ENCODE data around the gene MRTFB. TPM values are rescaled to one million over a fixed set of nuclear protein-coding genes. Genes with fewer than 3 reads are reported as not detected.

The MRTFB gene
- total RNA-seq, 2 experiments from 2014 or later = 12.5 to 13.6 TPM

DNA sequence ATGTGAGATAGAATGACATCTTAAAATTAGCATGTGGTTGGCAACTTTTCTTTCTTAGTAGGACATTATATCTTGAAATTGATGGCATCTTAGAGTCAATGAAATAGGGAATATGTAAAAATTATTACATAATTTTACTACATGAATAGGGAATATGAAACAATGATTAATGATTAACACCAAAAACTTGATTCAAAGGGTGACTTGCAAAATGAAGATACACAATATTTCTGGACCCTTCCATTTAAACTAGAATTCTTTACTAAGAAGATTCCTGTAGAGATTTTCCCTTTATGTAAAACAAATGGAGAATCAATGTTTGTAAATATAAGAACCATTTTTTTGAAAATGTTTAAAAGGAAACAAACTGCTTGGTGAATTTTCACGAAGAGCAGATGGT, 3.4 kb downstream of the MRTFB start:
- DNase-seq = no peak
- Mint-ChIP-seq H3K4me1 (peaks cover 16% of the 10 kb centered on the region), H3K36me3 (ENCODE audit: low read depth) (no peaks in the 10 kb centered on the region), H3K27ac (no peak overlapping the region), H3K9me3 (no peaks in the 10 kb centered on the region), H3K4me3 (no peak overlapping the region), H3K27me3 (no peaks in the 10 kb centered on the region)
- ChIA-PET POLR2A (no interaction called here), CTCF (no interaction called here)

DNA sequence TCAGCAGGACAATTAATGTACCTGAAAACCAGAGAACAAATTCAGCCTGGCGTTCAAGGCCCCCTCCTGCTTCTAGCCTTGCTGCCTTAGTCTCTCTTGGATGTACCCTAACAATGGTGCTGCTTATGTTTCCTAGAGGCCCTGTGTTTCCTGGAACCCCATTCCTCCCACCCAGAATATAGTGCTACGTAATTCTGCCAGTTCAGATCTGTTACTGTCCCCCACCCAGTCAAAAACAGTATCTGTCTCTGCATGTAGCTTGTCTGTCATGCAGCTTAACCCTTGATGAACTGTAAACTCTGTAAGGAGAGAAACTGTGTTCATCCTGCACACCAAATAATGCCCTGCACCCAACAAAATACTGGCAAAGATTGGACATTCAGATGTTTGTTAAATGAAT, 6.8 kb downstream of the MRTFB start:
- Mint-ChIP-seq H3K27ac (no peak overlapping the region), H3K36me3 (ENCODE audit: low read depth) (peaks cover 8% of the 10 kb centered on the region), H3K27me3 (no peaks in the 10 kb centered on the region), H3K4me3 (no peak overlapping the region), H3K9me3 (no peaks in the 10 kb centered on the region), H3K4me1 (peaks cover 2% of the 10 kb centered on the region)
- ChIA-PET POLR2A (no interaction called here), CTCF (no interaction called here)
- no peak for DNase-seq

DNA sequence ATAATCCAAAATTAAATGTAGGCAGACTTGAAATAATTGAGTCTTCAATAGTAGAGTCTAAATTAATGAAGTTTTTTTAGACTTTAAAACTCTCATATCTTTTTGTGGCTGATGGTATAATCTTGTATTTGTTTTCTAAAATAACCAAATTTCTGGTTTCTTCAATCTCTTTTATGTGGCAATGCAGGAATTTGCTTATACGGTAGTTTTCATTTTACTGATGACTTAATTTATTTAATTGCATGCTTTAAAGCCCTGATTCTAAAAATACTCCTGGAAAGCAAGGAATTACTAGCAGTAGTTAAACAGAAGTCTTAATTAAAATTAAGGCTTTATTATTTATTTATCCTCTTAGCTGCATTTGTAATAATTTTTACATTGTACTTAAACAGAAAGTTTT, 15.4 kb downstream of the MRTFB start:
- CTCF ChIA-PET = no interaction called here
- Mint-ChIP-seq H3K9me3 (no peaks in the 10 kb centered on the region), H3K4me3 (no peak overlapping the region)

DNA sequence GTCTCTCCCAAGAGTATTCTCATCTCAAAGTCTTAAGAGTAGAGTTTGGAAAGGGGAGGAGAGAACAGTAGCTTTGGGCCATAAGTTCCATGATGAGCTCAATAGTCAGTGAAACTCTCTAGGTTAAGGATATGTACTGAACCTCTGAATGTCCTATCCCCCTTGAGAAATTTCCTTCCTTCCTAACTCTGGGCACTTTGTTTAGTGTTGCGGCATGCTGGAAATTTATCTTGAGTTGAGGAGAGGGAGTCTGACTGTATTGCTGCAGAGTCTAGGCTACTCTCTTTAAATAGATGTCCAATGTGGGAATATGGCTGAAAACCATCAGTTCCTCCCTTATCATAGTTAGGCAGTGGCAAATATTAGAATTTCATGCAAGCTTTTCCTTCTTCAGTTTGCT, 16.1 kb downstream of the MRTFB start:
- peaks cover 6% of the 10 kb centered on the region for H3K36me3 Mint-ChIP-seq (ENCODE audit: low read depth)
- no peak overlapping the region for H3K4me3 Mint-ChIP-seq
- no peak overlapping the region for H3K27ac Mint-ChIP-seq
- POLR2A ChIA-PET = no interaction called here
- CTCF ChIA-PET = no interaction called here
- no peaks in the 10 kb centered on the region for H3K9me3 Mint-ChIP-seq
- H3K27me3 Mint-ChIP-seq = no peaks in the 10 kb centered on the region
- H3K4me1 Mint-ChIP-seq = no peaks in the 10 kb centered on the region
- DNase-seq = no peak

More for the DNA sequence above, 15.4 kb downstream of the MRTFB start:
- POLR2A ChIA-PET = no interaction called here
- no peak for DNase-seq
- no peaks in the 10 kb centered on the region for H3K4me1 Mint-ChIP-seq
- no peaks in the 10 kb centered on the region for H3K27me3 Mint-ChIP-seq
- peaks cover 11% of the 10 kb centered on the region for H3K36me3 Mint-ChIP-seq (ENCODE audit: low read depth)
- H3K27ac Mint-ChIP-seq = no peak overlapping the region

DNA sequence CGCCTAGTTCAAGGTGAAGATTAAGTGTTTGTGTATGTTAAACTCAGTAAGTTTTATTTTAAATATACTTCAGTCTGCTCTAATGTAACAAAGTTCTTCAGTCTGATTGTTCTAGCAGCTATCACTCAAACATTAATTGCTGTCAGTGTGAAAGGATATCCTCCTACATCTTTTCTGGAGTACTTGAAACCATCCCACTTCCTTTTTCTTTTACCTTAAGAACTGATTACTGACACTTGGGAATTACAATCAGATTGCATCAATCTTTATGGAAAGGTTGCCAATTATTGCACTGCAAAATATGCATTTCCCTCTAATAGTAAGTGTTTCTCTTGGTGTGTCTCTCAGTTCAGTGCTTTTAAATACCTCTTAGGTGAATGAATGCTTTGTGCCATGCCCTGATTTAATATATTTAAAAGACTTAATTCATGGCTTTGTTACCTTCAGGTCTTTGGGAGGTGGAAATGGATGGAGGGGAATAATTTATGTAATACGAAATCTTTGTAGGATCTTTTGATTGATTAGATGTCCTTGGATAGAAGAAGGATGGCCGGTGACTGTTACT, 16.6 kb downstream of the MRTFB start:
- H3K27me3 Mint-ChIP-seq = no peaks in the 10 kb centered on the region
- POLR2A ChIA-PET = no interaction called here
- no peak overlapping the region for H3K27ac Mint-ChIP-seq
- H3K36me3 Mint-ChIP-seq (ENCODE audit: low read depth) = peaks cover 3% of the 10 kb centered on the region
- CTCF ChIA-PET = no interaction called here
- no peaks in the 10 kb centered on the region for H3K9me3 Mint-ChIP-seq
- DNase-seq = no peak
- no peak overlapping the region for H3K4me3 Mint-ChIP-seq
- no peaks in the 10 kb centered on the region for H3K4me1 Mint-ChIP-seq

DNA sequence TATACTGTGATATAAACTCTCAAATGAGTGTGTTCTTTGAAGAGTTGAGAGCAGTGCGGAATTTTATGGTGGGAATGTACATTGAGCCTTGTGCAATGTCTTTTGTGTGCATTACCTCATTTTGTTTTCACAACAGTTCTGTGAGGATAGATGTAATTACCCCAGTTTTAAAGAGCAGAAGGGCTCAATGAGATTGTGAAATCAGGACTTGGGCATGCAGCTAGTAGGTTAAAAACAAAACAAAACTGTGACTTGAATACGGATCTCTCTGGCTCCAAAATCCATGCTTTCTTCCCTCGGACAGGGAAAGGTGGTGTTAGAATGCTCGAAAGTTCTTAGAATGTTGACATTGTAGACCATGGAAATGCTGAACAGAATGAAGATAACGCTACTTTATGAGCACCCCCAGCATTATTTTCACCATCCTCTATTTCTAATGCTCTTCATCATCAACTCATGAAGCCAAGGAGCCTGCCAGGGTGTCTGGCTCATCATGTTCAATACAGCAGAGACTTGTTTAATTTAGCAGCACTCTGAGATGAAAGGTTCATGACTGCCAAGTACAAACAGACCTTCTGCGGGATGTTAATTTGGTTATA, 17.1 kb downstream of the MRTFB start:
- ChIA-PET CTCF (no interaction called here), POLR2A (no interaction called here)
- Mint-ChIP-seq H3K9me3 (no peaks in the 10 kb centered on the region), H3K27ac (no peak overlapping the region), H3K27me3 (no peaks in the 10 kb centered on the region), H3K36me3 (ENCODE audit: low read depth) (peaks cover 3% of the 10 kb centered on the region), H3K4me3 (no peak overlapping the region), H3K4me1 (no peaks in the 10 kb centered on the region)
- no peak for DNase-seq

DNA sequence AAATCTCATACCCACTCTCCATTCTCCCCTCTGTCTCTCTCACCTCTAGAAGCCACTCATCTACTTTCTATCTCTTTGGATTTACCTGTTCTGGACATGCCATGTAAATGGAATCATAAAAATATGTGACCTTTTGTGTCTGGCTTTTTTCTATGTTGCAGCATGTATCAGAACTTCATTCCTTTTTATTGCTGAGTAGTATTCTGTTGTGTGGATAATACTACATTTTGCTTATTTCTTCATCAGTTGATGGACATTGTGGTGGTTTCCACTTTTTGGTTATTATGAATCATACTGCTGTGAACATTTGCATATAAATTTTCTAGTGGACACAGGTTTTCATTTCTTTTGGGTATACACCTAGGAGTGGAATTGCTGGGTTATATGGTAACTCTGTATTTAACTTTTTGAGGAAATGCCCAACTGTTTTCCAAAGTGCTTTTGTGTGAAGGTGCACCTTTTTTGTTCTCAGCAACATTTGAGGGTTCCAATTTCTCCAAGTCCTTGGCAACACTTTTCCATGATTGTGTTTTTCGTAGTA, 18.2 kb downstream of the MRTFB start:
- ChIA-PET POLR2A (no interaction called here), CTCF (no interaction called here)
- Mint-ChIP-seq H3K4me1 (no peaks in the 10 kb centered on the region), H3K27ac (no peak overlapping the region), H3K4me3 (no peak overlapping the region), H3K27me3 (no peaks in the 10 kb centered on the region), H3K9me3 (no peaks in the 10 kb centered on the region), H3K36me3 (ENCODE audit: low read depth) (no peaks in the 10 kb centered on the region)
- no peak for DNase-seq

DNA sequence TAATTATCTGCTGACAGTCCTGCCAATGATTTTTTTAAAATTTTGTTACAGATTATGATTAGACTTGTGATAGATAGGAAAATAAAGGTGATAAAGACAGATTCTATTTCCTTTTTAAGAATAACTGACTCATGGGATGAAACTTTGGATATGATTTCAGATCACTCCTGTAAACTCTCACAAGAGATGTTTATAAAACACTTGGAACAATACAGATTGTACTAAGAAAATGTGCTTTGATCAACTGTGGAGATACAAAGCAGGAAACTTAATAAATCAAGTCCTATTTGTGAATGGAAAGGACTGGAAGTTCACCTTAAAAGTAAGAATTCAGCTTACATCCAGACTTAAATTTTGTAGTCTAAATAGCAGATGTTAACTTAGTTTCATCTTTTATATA, 21.4 kb downstream of the MRTFB start:
- no peak overlapping the region for H3K27ac Mint-ChIP-seq
- no peaks in the 10 kb centered on the region for H3K36me3 Mint-ChIP-seq (ENCODE audit: low read depth)
- no peak for DNase-seq
- no peak overlapping the region for H3K4me3 Mint-ChIP-seq
- CTCF ChIA-PET = no interaction called here
- no peaks in the 10 kb centered on the region for H3K27me3 Mint-ChIP-seq
- POLR2A ChIA-PET = no interaction called here
- H3K4me1 Mint-ChIP-seq = no peaks in the 10 kb centered on the region
- H3K9me3 Mint-ChIP-seq = no peaks in the 10 kb centered on the region

DNA sequence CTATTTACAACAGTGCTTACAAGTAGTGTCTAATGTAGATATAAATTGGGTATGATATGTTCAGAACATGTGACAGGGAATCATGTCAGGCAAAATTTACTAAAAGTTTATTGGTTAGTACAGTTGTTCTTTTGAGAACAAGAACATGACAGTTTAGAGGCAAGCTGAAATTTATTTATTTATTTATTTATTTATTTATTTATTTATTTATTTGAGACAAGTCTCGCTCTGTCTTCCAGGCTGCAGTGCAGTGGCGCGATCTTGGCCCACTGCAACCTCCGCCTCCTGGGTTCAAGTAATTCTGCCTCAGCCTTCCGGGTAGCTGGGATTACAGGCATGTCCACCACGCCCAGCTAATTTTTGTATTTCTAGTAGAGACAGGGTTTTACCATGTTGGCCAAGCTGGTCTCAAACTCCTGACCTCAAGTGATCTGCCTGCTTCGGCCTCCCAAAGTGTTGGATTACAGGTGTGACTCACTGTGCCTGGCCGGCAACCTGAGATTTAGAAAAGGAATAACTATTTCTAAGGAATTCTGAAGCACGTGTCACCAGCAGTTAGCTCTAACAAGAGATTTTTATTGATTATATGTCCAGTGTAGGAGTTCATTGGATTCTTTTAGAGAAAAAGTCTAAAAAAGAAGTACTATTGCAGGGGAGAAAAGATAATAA, 24.9 kb downstream of the MRTFB start:
- CTCF ChIA-PET = interaction anchor here (1.2 kb wide), 1 partner anchor 30 kb away, joined by 3 read pairs; no protein-coding TSS in a partner anchor
- no peak for DNase-seq
- no peaks in the 10 kb centered on the region for H3K27me3 Mint-ChIP-seq
- H3K9me3 Mint-ChIP-seq = no peaks in the 10 kb centered on the region
- POLR2A ChIA-PET = no interaction called here
- H3K4me1 Mint-ChIP-seq = peaks cover 2% of the 10 kb centered on the region
- H3K4me3 Mint-ChIP-seq = no peak overlapping the region
- no peaks in the 10 kb centered on the region for H3K36me3 Mint-ChIP-seq (ENCODE audit: low read depth)
- no peak overlapping the region for H3K27ac Mint-ChIP-seq

DNA sequence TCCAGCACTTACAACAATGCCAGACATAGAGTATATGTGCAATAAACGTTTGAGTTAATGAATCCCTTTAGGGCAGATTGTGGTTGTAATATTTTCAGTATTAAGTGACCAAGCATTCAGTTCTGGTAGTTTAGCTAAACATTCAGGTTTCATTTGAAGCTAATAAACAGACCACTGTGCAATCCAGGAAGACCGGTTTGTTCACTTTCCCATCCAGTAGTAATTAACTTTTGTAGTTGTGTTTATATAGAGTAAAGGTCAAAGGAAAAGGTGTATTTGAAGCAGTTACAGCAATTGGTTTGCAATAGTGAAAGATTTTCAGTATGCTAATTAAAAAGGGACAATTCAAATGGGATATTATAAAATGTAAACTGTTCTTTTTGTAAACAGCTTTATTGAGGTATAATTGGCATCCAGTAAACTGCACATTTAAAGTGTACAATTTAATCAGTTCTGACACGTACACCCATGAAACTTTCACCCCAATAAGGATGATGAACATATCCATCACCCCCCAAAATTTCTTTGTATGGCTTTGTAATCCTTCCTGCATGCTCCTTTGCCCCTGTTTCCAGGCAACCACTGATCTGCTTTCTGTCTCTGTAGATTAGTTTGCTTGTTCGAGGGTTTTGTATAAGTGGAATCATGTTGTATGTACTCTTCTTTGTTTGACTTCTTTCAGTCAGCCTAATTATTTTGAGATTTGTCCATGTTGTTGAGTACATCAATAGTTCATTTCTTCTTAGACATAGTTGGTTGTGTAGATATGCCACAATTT, 26.3 kb downstream of the MRTFB start:
- H3K27me3 Mint-ChIP-seq = no peaks in the 10 kb centered on the region
- H3K36me3 Mint-ChIP-seq (ENCODE audit: low read depth) = no peaks in the 10 kb centered on the region
- no peak overlapping the region for H3K27ac Mint-ChIP-seq
- no peak for DNase-seq
- H3K4me1 Mint-ChIP-seq = peaks cover 8% of the 10 kb centered on the region
- H3K9me3 Mint-ChIP-seq = no peaks in the 10 kb centered on the region
- ChIA-PET POLR2A (no interaction called here), CTCF (interaction anchor here (1.2 kb wide), 1 partner anchor 29 kb away, joined by 3 read pairs; no protein-coding TSS in a partner anchor)
- H3K4me3 Mint-ChIP-seq = no peak overlapping the region

DNA sequence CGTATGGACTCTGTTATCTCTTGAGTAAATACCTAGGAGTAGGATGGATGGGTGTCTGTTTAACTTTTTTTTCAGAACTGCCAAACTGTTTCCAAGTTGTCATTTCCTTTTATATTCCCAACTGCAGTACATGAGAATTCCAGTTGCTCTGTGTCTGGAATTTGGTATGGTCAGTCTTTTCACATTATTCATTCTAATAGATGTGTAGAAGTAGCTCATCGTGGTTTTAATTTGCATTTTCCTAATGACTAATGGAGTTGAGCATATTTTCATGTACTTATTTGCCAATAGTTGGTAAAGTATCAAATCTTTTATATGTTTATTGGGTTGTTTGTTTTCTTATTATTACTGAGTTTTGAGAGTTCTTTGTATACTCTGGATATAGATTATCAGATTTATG, 27.0 kb downstream of the MRTFB start:
- peaks cover 8% of the 10 kb centered on the region for H3K4me1 Mint-ChIP-seq
- CTCF ChIA-PET = interaction anchor here (1.6 kb wide), 1 partner anchor 178 kb away, joined by 3 read pairs; the partner anchor contains the start of gene ERCC4
- no peaks in the 10 kb centered on the region for H3K27me3 Mint-ChIP-seq
- H3K27ac Mint-ChIP-seq = no peak overlapping the region
- no peak for DNase-seq
- H3K4me3 Mint-ChIP-seq = no peak overlapping the region
- no peaks in the 10 kb centered on the region for H3K36me3 Mint-ChIP-seq (ENCODE audit: low read depth)
- no peaks in the 10 kb centered on the region for H3K9me3 Mint-ChIP-seq
- POLR2A ChIA-PET = no interaction called here

DNA sequence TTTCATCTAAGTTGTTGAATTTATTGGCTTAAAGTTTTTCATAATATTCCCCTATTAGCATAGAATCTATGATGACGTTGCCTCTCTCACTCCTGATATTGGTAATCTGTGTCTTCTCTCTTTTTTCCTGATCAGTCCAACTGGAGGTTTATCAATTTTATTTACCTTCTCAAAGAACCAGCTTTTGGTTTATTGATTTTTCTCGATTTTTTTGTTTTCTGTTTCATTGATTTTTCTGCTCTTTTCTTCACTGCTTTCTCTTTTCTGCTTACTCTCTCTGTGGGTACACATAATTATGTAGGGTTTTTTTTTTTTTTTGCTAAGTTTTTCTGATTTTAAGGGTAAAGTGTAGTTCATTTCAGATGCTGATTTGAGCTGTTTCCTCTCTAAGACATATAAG, 29.7 kb downstream of the MRTFB start:
- Mint-ChIP-seq H3K36me3 (ENCODE audit: low read depth) (no peaks in the 10 kb centered on the region), H3K27me3 (no peaks in the 10 kb centered on the region), H3K9me3 (no peaks in the 10 kb centered on the region), H3K4me3 (no peak overlapping the region), H3K27ac (no peak overlapping the region), H3K4me1 (peaks cover 8% of the 10 kb centered on the region)
- ChIA-PET CTCF (no interaction called here), POLR2A (interaction anchor here (0.6 kb wide), 1 partner anchor 700 kb away, joined by 3 read pairs; no protein-coding TSS in a partner anchor)
- no peak for DNase-seq

DNA sequence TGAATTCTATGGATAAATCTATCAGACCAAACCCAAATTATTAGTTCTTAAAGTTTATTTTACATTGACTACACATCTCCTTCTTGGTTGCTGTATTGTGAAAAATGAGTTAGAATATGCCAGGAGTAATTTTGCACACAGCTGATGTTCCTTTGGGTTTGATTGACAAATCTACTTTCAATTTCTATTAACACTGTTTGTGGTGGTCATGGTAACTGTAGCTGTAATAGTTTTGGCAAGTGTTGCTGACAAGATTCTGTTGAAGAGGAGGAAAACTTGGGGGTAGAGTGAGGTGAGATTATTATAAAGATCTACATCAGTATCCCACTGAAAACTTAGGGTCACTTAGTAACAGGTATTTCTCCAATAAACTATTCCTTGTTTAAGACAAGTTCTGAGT, 30.3 kb downstream of the MRTFB start:
- no peaks in the 10 kb centered on the region for H3K27me3 Mint-ChIP-seq
- no peaks in the 10 kb centered on the region for H3K36me3 Mint-ChIP-seq (ENCODE audit: low read depth)
- no peak overlapping the region for H3K4me3 Mint-ChIP-seq
- peaks cover 8% of the 10 kb centered on the region for H3K4me1 Mint-ChIP-seq
- ChIA-PET CTCF (no interaction called here), POLR2A (no interaction called here)
- DNase-seq = no peak
- H3K27ac Mint-ChIP-seq = no peak overlapping the region
- H3K9me3 Mint-ChIP-seq = no peaks in the 10 kb centered on the region

All from activated CD4-positive, alpha-beta memory T cell treated with anti-CD3 and anti-CD28 coated beads, Interleukin-2, amount 10 ng/mL, durations not matched to agents 7 days and 5 days (primary cell).